ENCODE data around the gene ZNF444.
"Not testable (repeated sequence)": the region's sequence is repeated elsewhere in the genome, so short reads cannot be mapped to it uniquely, and the experiment has no call there.

Gene ZNF444

DNA sequence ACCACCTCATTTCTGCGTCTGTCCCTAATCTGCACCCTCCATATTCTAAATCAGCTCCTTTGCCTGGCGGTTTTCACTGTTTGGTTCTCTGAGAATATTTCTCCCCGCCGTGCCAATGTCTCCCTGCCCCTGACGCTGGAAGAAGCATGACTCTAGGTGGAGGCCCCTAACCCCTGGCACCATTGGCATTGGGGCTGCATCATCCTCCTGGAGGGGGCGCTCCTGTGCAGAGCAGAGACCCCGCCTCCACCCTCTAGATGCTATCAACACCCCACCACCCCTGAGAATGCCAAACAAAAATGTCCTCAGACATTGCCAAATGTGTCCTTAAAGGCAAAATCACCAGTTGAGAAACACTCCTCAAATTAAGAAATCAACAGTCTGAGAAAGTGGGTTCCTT, 50.0 kb downstream of the ZNF444 start:
- no peak for DNase-seq

DNA sequence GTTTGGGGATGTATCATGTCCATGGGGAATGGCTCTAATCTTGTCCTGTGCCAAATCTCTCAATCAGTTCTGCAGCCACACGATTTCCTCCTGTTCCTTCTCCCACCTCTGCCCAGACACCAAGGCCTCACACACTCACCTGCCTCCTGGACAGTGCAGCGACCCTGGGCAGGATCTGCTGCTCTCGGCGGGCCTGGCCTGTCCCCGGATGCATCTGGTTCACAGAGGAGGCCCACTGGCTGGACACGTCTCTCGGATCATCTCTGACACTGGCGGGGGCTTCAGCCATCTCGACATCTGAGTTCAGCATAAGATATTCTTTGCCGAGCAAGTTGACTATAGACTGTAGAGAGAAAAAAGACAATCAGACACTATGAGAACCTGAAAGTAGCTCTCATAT, 50.6 kb downstream of the ZNF444 start:
- no peak for DNase-seq

- DNase-seq, result no peak
These were observed 53.0 kb downstream of the ZNF444 start for GRCh38 chr19:56193981-56194640.

- DNase-seq, result not testable (repeated sequence)
These were observed 56.6 kb downstream of the ZNF444 start, which contains the start of gene ZSCAN5B for GRCh38 chr19:56197646-56198045. Gene ZSCAN5B (minus strand): TSS chr19:56197783. CDS start chr19:56193052, 4,731 bp downstream.

DNA sequence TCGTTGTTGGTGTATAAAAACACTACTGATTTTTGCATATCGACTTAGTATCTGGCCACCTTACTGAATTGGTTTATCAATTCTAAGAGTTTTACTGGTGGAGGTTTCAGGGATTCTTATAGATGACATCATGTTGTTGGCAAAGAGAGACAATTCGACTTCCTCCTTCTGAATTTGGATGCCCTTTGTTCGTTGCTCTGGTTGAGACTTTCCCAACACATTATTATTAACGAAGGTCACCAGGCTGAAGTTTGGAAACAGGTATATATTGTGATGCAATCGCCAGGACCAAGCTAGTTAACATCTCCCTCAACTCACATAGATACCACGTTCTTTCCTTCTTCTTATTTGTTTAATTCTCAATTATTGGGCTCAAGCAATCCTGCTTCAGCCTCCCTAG, 58.6 kb downstream of the ZNF444 start:
- DNase-seq, result no peak

DNA sequence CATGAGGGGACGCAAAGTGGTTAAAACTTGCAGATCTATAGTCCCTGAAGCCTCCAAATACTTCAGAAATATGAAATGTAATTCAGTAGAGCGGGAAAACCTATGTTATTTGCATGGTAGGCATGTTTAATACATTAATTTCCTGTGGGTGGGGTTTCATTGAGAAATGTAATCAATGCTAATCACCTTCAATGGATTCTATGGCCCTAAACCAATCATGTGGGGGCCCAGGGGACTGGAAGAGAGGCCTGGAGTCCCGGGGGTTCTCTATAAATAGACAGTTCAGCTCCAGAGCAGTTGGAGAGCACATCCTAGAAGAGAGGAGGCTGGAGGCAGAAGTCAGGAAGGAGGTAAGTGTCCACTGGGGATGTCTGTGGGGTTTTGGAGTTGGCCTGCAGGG, 60.9 kb downstream of the ZNF444 start, which contains the start of gene ZSCAN5C:
ZSCAN5C (plus strand) TSS at position 301 of the 400 bp plus-strand sequence. CDS start 3,641 bp downstream, outside the sequence.
- no peak for DNase-seq

DNA sequence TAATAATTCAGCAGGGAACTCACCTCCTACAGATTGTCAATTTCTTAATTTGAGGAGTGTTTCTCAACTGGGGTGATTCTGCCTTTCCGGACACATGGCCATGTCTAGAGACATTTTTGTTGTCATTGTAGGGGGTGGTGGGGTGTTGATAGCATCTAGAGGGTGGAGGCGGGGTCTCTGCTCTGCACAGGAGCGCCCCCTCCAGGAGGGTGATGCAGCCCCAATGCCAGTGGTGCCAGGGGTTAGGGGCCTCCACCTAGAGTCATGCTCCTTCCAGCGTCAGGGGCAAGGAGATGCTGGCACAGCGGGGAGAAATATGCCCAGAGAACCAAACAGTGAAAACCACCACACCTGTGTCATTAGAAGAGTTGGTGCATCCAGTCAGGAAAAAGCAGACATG, 66.5 kb downstream of the ZNF444 start:
- not testable (repeated sequence) for DNase-seq

GRCh38 chr19:56209091-56209490, 68.0 kb downstream of the ZNF444 start:
- no peak for DNase-seq

GRCh38 chr19:56210036-56210435, 68.9 kb downstream of the ZNF444 start:
- DNase-seq, result not testable (repeated sequence)

Data from NCI-H2171 treated with DMSO at 0.1 percent for 48 hours (cell line).